VCaP (cell line): ENCODE measurements around the gene FZR1.
"Not testable (repeated sequence)": the region's sequence is repeated elsewhere in the genome, so short reads cannot be mapped to it uniquely, and the experiment has no call there.

Experiments used
- H3K27ac ChIP-seq: fragments of 450-650 bp; 2 replicates; pipeline ENCODE4 v1.5.1; 2017
- TF ChIP-seq, protein P1 (sequence below): fragments of 450-650 bp; conservative IDR thresholded peaks from 2 replicates; pipeline ENCODE4 v1.5.1; 2017; ENCODE audit warnings: mild to moderate bottlenecking, moderate library complexity

The FZR1 gene

DNA sequence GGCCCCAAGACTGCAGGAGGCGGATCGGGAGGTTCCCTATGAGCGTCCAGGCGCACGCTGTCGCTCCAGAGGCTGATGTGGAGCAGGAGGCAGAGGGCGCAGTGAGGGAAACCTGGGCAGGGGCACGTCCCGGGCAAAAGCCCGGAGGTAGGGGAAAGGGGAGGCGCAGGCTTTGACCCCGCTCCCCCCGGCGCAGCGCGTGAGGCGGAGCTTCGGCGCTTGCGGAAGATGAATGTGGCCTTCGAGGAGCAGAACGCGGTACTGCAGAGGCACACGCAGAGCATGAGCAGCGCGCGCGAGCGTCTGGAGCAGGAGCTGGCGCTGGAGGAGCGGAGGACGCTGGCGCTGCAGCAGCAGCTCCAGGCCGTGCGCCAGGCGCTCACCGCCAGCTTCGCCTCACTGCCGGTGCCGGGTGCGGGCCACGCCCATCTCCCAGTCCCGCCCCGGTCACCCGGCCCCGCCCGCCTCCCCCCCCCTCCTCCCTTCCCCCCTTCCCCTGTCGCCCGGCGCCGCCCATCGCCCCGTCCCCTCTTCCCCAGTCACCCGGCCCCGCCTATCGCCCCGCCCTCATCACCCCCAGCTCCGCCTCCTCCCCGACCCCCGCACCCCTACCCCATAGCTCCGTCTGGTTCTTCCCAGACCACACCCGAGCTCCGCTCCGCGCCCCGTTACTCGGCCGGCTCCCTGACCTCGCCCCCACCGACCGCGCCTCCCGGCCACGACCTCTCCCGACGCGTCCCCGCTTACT lies 70.8 kb downstream of the FZR1 start:
- TF ChIP-seq, protein P1, sequence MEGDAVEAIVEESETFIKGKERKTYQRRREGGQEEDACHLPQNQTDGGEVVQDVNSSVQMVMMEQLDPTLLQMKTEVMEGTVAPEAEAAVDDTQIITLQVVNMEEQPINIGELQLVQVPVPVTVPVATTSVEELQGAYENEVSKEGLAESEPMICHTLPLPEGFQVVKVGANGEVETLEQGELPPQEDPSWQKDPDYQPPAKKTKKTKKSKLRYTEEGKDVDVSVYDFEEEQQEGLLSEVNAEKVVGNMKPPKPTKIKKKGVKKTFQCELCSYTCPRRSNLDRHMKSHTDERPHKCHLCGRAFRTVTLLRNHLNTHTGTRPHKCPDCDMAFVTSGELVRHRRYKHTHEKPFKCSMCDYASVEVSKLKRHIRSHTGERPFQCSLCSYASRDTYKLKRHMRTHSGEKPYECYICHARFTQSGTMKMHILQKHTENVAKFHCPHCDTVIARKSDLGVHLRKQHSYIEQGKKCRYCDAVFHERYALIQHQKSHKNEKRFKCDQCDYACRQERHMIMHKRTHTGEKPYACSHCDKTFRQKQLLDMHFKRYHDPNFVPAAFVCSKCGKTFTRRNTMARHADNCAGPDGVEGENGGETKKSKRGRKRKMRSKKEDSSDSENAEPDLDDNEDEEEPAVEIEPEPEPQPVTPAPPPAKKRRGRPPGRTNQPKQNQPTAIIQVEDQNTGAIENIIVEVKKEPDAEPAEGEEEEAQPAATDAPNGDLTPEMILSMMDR: no peak
- no peak overlapping the region for H3K27ac ChIP-seq

DNA sequence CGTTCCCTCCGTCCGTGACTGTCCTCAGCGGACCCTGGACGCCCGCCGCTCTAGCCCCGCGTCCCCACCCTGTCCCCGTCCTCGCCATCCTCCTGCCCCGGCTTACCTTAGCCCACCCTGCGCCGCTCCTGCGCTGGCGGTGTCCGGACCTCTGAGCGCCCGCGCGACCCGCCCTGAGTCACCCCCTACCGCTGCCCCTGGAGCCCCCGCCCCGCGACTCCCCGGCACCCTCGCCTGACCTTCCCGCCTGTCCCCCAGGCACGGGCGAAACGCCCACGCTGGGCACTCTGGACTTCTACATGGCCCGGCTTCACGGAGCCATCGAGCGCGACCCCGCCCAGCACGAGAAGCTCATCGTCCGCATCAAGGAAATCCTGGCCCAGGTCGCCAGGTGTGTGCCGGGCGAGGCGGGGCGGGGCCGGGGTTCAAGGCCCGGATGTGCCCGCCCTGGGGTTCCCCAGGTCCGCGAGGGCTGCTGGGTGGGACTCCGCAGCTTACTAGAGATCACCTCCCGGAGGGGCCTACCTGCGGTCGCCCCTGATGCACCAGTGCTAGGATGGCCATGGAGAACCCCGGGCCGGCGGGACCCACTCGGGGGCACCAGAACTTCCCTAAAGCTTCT lies 71.7 kb downstream of the FZR1 start:
- TF ChIP-seq, protein P1: no peak
- H3K27ac ChIP-seq: no peak overlapping the region

DNA sequence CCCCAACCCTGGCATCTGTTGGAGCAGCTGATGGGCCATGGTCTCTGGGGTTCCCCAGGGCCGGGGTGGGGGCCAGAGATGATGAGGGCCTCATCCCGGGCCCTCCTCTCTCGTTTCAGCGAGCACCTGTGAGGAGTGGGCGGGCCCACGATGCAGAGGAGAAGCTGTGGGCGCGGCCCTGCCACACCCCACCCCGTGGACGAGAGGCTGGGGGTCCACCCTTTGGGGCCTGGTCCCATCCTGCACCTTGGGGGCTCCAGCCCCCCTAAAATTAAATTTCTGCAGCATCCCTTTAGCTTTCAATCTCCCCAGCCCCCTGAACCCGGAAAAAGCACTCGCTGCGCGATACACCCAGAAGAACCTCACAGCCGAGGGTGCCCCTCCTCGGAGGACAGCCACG lies 72.3 kb downstream of the FZR1 start:
- H3K27ac ChIP-seq: no peak overlapping the region
- TF ChIP-seq, protein P1: no peak

DNA sequence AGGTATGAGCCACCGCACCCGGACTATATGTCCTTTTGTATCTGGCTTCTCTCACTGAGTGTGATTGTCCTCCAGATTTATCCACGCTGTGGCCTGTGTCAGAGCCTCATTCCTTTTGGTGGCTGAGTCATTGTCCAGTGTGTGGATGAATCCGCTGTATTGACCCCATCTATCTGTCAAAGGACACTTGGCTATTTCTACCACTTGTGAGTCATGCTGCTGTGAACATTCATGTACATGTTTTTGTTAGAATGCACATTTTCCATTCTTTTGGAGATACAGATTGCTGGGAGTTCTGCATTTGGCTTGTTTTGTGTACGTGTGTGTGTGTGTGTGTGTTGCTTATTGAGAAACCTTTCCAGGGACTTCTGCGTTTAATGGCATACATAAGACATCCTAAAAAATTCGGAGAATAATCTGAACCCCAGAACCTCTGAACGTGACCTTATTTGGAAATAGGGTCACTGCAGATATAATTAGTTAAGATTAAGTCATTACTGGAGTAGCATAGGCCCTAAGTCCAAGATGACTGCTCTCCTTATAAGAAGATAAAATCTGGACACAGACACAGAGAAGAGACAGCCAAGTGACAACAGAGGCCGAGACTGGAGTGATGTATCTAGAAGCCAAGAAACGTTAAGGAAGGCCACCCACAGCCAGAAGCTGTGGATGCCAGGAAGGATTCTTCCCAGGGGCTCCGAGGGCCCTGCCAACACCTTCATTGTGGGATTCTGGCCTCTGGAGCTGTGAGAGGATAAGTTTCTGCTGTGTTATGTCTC lies 74.2 kb downstream of the FZR1 start:
- no peak overlapping the region for H3K27ac ChIP-seq
- TF ChIP-seq, protein P1: no peak

DNA sequence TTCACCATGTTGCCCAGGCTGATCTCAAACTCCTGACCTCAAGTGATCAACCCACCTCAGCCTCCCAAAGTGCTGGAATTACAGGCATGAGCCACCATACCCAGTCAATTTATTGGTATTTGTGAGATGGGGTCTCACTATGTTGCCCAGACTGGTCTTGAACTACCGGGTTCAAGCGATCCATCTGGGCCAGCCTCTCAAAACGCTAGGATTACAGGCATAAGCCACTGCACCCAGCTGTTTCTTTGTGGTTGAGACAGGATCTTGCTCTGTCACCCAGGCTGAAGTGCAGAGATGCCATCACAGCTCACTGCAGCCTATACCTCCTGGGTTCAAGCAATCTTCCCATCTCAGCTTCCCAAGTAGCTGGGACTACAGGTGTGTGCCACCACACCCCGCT lies 75.7 kb downstream of the FZR1 start:
- not testable (repeated sequence) for H3K27ac ChIP-seq

DNA sequence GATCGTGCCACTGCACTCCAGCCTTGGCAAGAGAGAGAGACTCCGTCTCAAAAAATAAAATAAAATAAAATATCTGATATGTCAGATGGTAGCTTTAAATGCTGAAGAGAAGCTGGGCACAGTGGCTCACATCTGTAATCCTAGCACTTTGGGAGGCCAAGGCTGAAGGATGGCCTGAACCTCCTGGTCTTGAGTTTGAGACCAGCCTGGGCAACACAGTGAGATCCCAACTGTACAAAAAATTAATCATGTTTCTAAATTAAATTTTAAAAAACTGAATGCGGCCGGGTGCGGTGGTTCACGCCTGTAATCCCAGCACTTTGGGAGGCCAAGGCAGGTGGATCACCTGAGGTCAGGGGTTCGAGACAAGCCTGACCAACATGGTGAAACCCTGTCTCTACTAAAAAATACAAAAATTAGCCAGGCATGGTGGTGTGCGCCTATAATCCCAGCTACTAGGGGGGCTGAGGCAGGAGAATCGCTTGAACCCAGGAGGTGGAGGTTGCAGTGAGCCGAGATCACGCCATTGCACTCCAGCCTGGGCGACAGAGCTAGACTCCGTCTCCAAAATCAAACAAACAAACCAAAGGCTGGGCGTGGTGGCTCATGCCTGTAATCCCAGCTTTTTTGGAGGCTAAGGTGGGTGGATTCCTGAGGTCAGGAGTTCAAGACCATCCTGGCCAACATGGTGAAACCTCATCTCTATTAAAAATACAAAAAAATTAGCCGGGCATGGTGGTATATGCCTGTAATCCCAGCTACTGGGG lies 78.1 kb downstream of the FZR1 start:
- not testable (repeated sequence) for H3K27ac ChIP-seq

DNA sequence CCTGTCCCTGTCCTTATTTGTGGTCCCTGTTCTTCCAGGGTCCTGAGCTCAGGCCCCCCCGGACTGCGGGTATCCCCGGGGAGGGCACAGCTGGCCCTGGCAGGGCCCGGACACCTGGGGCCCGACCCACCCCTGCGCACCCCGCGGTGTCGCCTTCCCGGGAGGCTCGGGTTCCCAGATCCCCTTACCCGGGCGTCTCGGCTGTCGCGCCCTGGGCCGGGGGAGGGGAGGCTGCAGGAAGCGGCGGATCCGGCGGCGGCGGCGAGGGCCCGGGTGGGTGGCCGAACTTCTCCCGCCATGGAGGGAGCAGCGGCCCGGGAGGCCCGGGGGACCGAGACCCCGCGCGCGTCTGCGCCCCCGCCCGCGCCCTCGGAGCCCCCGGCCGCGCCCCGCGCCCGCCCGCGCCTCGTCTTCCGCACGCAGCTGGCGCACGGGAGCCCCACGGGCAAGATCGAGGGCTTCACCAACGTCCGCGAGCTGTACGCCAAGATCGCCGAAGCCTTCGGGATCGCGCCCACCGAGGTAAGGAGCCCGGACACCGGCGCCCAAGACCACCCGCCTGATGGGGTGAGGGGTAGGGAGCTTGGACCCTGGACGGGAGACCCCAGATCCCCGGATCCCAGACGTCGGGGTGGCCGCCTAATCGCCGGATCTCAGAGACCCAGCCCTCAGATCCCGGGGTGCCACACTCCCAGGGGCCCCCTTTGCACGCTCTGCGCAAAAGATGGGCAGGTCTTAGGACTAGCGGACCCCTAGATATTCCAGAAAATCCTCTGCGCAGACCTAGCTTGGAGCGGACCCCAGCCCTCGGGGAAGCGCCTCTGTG lies 79.4 kb downstream of the FZR1 start, which contains the start of gene GIPC3:
TSS of gene GIPC3 (plus strand) at position 178 of the 826 bp plus-strand sequence. CDS start at position 298, 120 bp downstream.
- no peak within 1 kb of the TSS for H3K27ac ChIP-seq
- TF ChIP-seq, protein P1: no peak
